Aortic smooth muscle cell (primary cell): Measurements from ENCODE around the gene MYO1B. TPM values are rescaled to one million over a fixed set of nuclear protein-coding genes. Genes with fewer than 3 reads are reported as not detected.

Experiments
- total RNA-seq: library from RNA; depleted of rRNA; stranded (reverse); fragments of >200 nt; gene quantifications from 2 replicates; pipeline ENCODE4 v1.2.3, GENCODE V29; 2014

Gene MYO1B
- 165 and 176 TPM in 2 replicates for total RNA-seq

DNA sequence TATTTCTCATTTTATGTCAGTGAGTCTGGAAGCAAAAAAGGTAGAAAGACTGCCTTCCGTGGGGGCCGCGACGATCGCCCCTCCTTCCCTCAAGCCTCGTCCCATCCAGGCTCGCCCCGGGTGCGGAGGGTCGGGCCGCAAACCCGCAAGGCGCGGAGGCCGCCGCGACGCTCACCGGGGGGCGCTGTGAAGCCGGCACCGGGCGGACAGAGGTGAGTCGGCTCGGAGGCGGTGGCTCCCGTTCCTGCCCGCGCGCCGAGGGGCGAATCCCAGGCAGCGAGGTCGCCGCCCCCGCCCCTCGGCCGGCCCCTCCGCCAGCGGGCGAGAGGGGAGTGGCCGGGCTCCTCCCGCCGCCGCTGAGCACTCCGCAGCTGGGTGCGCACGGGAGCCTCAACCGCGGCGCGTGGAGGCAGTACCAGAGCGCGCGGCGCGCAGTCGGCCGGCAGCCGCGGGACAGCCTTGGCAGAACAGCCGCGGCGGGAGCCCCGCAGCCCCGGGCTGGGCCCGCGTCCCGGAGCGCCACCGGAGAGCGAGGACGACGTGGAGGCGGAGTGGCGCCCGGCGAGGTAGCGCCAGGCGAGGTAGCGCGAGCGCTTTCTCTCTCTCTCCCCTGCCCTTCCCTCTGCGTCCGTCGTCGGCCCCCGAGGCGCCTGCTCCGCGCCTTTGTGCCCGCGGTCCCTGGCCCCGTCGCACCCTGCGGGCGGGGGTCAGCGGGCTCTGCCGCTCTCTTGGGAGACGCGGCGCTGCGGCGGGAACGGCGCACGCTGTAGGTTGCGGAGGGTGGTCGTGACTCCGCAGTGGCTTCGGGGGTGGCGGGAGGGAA is at the start of gene MYO1B:
MYO1B (plus strand) TSS at position 359 of the 823 bp plus-strand sequence. CDS start 31,492 bp downstream, outside the sequence.

Other genes starting within 250 kb of the MYO1B start
- 73.6 and 97.4 TPM in 2 replicates for gene STAT1, start 231.2 kb upstream of the MYO1B start, total RNA-seq
- 0.31 and 0.53 TPM in 2 replicates for gene STAT4, start 94.4 kb upstream of the MYO1B start, total RNA-seq